HG03354 (cell line): ENCODE measurements around the gene TBL1XR1.
"Not testable (repeated sequence)": the region's sequence is repeated elsewhere in the genome, so short reads cannot be mapped to it uniquely, and the experiment has no call there.

Source experiments
- ATAC-seq: cut with Tn5 transposase; IDR thresholded peaks from one replicate; pipeline ENCODE4 v1.9.1; 2021; ENCODE audit warnings: mild to moderate bottlenecking; ENCODE audit not compliant: unreplicated experiment, poor library complexity, severe bottlenecking

TBL1XR1 gene

DNA sequence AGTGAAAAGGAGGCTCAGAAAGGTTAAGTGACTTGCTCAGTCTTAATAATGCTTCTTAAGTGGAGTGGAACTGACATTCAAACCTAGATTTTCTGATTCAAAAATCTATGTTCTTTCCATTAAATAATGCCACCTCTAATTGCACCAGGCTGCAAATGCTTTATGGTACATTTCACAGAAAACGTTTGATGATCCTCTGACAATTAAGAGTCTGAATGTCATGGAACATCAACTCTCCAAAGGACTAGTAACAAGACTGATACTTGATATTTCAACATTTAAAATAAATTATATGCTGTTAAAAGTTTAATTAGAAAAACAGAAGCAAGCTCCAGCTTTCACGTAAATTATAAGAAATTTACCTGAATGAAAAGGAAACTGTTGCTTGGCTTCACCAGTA, 151.5 kb downstream of the TBL1XR1 start:
- ATAC-seq: no peak

DNA sequence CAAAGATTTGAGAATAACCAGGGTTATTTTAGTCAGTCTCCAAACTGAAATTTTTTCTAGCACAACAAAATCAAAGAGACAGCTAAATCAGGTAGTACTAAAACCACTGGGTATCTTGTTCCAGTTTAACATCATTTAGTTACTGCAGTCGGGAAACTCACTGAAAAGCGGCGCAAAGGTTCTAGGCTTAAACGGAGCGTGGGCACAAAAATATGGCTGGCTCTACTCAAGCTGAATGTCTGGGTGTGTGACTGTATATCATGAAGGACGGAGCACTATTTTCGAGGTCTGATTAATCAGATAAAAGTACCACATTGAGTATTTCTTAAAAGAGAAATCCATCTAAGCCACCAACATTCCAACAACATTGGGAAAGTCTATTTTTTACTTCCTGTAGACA, 152.1 kb downstream of the TBL1XR1 start:
- no peak for ATAC-seq

DNA sequence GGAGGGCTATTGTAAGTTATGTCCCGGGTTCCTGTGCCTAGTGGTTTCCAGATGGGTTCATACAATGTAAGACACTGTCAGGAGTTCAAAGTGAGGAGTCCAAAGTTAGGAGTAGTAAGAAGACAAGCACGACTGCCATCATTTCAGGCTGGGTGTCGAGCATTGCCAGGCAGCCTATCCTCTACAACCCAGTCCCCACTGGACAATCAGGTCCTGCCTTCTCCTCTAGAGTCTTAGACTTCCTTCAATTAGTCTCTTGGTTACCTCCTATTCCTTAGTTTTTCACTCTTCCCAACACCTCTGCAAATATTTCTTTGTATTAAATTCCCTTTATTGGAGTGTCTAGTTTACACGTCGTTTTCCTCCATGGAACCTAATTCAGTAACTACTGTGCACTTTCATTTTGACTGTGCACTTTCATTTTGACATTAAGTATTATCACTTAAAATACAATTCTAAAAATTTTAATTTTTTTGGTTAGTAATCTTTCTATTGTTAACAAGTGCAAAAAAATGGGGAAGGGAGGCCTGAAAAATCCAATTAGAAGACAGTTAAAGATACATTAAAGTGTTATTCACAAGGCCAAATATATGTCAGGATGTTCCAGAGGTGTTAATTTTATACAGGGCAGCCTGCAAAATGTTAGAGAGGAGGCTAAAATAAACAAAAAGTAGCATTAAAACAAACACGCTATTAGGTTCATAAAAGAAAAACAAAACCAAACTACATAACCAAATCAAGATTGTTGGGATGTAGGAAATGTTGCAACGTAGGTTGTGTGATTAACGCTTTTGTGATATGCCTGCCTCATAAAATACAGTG, 155.3 kb downstream of the TBL1XR1 start:
- peak; percentile 63 for ATAC-seq

DNA sequence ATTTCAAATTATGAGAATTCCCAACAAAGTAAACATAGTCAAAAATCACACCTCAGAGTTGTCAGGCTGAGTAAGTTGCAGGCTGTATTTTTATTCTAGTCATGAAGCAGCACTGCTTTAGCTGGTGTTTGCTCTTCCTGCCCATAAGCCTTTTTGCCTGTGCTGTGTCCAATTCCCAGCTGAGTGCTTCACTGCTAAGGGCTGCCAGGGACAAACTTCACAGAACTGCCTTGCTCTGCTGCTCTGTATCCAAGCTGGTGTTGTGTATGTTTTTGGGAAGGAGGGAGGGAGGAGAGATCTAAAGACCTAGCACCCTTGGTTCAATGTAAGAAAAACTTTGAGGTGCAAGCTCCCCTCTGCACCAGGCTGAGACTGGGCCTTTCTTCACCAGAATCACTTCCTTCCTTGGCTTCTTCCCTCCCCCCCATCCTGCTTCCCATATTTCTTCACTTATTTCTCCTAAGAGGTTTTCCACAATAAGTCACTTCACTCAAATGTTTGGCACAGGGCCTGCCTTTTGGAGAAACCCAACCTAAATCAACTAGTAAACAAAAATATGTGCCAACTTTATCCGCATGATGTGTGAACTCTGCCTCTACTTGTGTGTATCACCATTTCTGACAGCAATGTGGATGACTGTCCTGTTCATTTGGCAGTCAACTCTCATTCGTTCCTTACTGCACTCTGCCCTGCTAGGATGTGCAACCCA, 156.1 kb downstream of the TBL1XR1 start:
- no peak for ATAC-seq

DNA sequence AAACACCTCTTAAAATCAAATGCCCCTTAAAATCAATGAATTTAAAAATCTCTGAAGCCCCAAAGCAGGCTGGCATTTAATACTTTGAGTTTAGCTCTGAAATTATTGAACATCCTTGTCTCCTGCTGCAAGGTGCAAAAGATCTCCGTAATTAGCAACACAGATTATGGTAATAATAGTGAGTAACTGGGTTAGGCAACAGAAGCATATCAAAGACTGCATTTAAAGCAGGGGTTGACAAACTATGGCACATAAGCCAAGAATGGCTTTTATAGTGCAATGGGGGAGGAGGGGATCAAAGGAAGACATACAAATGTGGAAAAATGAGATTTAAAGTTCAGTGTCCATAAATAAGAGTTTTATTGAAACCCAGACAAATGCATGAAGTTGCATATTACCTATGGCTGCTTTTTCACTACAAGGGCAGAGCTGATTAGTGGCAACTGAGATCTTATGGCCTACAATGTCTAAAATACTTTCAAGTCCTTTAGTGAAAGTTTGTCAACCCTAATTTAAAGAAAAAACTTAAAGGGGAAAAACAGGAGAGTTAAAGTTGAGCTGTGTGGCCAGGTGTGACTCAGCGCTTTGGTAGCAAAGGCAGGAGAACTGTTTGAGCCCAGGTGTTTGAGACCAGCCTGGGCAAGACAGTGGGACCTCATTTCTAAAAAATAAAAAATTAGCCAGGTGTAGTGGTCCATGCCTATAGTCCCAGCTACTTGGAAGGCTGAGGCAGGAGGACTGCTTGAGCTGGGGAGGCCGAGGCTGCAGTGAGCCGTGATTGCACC, 157.6 kb downstream of the TBL1XR1 start:
- ATAC-seq: no peak

DNA sequence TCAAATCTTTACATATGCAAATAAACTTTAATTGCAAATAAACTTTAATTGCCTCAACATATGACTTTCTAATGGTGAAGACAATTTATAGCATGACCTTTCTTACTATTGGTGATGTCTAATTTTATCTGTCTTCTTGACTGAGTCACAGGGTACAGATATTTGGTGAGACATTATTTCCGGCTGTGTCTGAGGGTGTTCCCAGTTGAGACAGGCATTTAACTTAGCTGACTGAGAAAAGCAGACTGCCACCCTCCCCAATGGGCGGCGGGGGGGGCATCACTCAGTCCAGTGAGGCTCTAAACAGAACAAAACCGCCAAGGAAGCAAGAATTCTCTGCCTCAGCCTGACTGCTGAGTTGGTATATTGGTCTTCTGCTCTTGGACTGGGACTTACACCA, 160.0 kb downstream of the TBL1XR1 start:
- no peak for ATAC-seq

DNA sequence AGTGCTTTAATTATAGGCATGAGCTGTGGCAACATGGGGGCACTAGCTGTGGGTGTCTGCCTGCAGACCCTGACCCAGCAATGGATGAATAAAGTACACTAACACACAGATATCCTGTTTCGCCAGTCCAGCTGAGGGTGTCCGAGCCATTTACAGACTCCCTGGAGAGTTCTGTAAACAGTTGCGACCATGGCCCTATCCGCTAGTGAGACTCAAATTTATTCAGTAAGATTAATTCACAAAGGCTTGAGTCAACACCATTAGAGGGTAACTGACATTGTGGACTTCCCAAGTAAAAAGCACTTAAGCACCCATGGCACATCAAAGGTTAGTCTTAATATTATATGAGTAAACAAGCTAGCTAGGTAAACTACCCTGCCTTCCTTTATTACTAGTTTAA, 161.6 kb downstream of the TBL1XR1 start:
- no peak for ATAC-seq

DNA sequence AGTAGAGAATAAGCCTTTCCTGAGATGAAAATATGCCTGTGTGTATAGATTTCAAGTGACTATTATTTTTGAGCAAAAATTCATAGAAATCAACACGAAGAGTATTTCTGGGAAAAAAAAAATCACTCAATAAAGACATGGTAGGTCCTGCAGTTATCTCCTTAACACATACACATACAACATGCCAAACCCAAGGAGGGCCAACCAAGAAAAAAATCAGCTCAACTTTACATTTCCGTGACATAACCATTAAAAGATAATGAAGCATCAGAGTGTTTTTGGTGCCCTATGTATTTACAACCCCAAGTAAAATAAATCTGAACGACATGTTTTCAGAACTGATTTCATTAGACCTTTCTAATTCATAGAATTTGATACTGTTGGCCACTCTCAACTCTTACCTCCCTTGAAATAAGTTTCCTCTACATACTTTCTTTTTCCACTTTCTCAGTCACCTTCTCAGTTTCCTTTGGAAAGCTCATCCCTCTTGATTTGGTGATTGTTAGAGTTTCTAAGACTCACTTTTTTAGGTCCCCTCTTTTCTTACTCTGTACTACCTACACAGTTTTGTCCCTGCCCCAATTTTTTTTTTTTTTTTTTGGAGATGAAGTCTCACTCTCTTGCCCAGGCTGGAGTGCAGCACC, 162.3 kb downstream of the TBL1XR1 start:
- ATAC-seq: no peak

DNA sequence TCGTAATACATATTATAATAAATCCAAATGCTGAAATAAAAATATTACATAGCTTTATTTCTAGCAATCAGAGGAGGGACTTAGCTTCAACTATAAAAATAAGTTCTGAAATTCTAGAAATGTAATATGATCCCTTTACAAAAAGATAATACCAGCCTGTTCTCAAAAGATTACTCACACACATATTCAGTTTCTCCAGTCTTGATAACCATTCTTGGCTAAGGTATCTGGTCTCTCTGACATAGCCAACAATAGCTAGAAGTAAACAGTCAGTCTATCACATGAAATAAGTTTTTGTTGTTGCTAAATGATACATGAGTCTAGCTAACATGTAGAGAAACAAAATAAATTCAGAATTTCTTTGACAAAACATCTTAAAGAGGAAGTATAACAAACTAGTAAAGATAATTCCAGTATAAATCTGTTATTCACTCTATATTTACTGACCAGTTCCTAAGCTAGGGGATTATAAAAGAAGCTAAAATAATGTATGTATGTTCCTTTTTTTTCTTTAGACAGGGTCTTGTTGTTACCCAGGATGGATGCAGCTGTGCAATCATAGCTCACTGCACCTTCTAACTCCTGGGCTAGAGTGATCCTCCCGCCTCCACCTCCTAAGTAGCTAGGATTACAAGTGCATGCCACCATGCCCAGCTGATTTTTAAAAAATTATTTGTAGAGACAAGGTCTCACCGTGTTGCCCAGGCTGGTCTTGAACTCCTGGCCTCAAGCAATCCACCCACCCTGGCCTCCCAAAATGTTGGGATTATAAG, 170.6 kb downstream of the TBL1XR1 start:
- no peak for ATAC-seq

DNA sequence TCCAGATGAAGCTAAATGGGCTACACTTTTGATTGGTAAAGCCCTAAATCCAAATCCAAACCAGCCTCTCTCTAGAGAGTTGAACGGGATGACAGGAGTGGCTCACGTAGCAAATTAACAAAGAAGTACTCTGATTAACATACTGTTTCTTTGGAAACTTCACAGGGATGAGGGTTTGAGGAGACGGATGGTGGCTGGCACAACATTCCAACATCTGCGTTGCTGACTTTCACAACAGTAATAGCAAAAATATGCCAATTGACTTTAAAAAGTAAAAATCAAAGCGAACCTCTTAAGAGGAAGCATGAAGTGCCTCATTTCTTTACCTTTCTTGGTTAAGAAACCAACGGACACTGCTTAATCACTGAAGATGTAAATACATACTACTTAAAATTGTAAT, 181.4 kb downstream of the TBL1XR1 start:
- no peak for ATAC-seq

DNA sequence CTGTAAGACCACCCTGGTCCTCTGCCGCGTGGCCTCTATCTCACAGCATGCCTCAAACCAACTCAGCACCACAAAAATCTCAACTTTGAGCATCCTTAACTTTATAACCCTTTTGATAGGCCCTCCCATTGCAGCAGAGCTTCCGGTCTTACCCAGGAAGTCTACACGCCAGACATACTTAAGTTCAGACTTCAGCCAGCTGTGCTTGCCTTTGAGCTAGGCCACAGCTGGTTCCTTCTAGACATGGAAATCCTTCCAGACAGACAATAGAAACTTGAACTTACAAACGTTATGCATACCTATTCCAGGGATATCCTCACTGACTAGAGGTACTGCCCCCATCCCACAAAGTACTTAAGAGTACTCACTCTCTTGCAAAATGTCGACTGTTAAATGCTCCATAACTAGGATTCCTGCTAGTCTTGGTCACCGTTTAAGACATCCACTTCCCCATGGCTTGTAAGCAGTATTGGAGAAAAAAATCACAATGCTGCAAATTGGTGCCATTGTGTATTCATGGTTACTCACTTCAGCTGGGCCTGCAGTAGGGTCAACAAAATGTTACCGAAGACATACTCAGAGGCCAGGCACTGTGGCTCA, 183.5 kb downstream of the TBL1XR1 start:
- ATAC-seq: no peak

DNA sequence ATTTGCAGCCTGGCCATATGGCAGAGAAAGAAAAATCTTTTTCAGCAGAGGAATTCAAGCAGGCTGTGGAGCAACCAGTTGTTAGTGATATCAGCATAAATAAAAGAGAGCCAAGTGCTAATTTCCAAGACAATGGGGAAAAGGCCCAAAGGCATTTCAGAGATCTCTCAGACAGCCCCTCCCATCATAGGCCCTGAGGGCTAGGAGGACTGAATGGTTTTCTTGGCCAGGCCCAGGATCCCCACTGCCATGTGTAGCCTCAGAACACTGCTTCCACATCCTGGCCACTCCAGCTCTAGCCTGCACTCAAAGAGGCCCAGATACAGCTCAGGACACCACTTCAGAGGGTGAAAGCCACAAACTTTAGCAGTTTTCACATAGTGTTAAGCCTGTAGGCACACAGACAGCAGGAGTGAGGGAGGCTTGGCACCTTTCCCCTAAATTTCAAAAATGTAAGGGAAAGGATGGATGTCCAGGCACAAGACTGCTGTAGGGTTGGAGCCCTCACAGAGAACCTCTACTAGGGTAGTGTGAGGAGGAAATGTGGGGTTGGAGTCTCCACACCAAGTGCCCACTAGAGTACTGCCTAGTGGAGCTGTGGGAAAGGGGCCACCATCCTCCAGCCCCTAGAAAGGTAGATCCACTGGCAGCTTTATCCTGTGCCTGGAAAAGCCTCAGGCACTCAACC, 191.4 kb downstream of the TBL1XR1 start:
- ATAC-seq: no peak

DNA sequence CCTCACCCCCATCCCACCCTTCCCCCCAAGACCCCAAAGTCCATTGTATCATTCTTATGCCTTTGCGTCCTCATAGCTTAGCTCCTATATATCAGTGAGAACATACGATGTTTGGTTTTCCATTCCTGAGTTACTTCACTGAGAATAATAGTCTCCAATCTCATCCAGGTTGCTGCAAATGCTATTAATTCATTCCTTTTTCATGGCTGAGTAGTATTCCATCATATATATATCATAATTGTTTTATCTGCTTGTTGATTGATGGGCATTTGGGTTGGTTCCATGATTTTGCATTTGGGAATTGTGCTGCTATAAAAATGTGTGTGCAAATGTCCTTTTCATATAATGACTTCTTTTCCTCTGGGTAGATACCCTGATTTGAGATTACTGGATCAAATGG, 197.1 kb downstream of the TBL1XR1 start:
- ATAC-seq: not testable (repeated sequence)

DNA sequence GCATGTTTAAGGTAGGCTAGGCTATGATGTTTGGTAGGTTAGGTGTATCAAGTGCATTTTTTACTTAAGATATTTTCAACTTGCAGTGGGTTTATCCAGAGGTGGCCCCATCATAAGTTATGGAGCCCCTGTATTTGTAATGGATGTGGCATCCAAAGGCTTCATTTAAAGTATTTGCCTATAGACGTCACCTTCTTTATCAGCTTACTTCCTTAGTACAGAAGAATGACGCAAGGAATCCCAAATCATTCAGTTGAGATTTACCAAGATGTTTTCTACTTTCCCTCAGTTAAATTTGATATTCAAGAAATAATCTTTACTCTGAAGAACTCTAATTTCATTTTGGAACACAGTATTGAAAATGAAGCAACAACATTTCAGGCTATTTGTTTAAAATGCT, 201.3 kb downstream of the TBL1XR1 start:
- no peak for ATAC-seq

DNA sequence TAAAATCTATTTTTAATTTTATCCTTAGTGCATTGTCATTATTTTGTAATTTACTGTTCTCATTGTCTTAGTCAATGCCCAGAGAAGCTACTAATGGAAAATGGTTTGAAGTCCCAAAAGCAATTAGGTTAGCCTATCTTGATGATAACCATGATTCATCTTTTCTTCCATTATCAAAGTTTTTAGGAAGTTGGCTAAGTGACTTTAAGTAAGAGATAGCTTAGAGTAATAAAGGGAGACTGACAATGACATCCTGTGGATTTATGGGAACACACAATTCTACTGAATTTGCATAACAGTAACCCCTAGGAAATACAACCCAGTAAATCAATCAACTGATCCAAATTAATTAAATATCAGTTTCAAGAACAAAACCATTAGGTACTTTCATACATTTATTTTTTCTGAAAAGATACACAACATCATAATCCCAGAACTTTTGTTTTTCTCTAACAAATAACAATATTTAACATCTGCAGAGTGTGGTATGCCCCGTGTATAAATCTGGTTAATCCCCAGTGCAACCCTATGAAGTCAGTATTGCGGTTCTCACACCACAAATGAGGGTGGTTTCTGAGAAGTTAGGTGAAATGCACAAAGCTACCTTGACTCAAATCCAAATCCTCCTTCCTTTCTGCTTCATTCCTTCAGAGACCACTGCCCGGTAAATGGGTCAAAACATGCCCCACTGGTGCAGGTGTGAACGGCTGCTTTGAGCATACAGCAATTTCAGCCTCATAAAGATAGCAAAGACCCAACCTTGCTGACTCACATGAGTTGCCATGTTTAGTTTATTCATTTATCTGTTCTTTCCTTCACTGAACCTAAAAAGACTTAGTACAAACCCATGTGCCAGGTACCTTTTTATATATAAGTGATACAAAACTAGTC, 202.1 kb downstream of the TBL1XR1 start:
- ATAC-seq: no peak

DNA sequence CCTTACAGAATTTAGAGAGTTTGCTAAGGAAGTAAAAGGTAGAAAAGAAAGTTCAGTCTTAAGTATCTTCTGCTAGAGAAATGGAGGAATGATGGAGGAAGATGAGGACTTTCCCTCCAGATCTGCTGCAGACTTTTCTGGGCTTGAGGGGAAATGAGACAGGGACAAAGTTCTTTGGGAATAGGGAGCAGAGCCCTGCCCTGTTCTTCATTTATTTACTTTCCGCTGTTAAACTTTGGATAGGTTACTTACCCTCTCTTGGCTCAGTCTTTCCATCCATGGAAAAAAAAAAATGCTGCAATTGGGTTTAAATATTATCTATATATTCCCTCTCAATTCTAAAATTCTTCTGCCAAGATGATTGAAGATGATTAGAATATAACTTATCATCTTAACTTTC, 202.9 kb downstream of the TBL1XR1 start:
- ATAC-seq: no peak

DNA sequence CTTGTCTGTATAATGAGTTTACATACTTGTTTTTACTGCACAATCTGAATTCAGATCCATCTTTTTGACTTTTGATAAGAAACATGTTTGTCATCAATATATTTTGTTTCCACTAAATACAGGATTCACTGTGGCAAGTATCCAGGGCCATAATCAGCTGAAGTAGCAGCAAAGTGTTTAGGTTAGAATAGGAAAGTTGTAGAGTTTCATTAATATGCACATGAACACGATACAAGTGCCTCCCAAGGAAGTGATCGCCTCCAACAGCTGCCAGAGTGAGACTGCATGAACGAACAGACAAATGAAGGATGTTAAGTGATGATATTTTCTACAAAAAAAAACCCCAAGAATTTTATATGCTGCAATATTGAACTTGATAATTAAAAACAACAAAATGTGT, 204.3 kb downstream of the TBL1XR1 start:
- ATAC-seq: no peak

DNA sequence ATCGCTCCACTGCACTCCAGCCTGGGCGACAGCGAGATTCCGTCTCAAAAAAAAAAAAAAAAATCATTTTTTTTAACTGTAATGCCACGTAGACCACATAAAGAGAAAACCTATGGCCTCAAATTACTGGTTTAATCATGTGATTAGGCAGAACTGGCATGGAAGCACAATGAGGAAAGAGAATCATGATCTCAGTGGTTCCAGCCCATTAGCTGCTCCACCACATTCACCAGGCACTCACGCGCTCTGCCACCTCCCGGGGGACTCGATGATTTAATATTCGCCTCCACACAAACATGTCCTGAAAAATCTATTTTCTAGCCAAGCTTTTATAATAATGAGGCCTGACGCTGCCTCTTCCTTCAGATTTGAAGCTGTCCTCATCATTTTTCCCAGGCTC, 204.7 kb downstream of the TBL1XR1 start:
- no peak for ATAC-seq
